Left renal pelvis (tissue), 4 donors: ENCODE measurements around the gene TPSD1. TPM values are rescaled to one million over a fixed set of nuclear protein-coding genes. Genes with fewer than 3 reads are reported as not detected.
"Not testable (repeated sequence)": the region's sequence is repeated elsewhere in the genome, so short reads cannot be mapped to it uniquely, and the experiment has no call there.

Experiments
- DNase-seq, 4 donors: peaks; one replicate each; pipeline ENCODE4 v3.0.0-alpha.2; 2013; ENCODE audit warnings: low read depth in 4 of 4, low spot score in 3 of 4
- polyA plus RNA-seq, 4 donors: library from polyadenylated mRNA; unstranded; fragments of 120-200 nt; gene quantifications; one replicate each; pipeline ENCODE4 v1.2.1, GENCODE V29; 2013; ENCODE audit not compliant: insufficient read length in 4 of 4

The TPSD1 gene
- polyA plus RNA-seq, 4 donors, result not detected

DNA sequence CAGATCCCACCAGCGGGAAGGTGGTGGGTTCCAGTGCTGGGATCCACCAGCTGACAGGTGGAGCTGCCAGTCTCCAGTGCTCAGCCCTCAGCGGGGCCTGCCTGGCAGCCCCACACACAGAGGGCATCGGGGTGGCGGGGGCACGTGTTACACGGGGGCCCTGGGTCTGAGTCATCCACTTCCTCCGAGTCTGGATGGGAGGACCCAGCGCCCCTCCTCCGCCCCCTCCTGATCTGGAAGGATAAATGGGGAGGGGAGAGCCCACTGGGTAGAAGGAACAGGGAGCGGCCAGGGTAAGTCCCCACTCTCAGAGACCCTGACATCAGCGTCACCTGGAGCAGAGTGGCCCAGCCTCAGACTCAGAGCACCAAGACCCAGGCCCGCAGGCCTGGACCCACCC lies 15.4 kb upstream of the TPSD1 start, which contains the start of gene TPSAB1:
TPSAB1 (plus strand) TSS at position 270 of the 400 bp plus-strand sequence. CDS start 234 bp downstream, outside the sequence.
- not testable (repeated sequence) for DNase-seq

DNA sequence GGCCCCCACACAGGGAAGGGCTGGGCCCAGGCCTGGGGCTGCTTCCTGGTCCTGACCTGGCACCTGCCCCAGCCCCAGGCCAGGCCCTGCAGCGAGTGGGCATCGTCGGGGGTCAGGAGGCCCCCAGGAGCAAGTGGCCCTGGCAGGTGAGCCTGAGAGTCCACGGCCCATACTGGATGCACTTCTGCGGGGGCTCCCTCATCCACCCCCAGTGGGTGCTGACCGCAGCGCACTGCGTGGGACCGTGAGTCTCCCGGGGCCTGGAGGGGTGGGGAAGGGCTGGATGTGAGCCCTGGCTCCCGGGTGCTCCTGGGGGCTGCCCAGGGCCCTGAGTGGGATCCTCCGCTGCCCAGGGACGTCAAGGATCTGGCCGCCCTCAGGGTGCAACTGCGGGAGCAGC lies 14.8 kb upstream of the TPSD1 start:
- DNase-seq, result not testable (repeated sequence)

DNA sequence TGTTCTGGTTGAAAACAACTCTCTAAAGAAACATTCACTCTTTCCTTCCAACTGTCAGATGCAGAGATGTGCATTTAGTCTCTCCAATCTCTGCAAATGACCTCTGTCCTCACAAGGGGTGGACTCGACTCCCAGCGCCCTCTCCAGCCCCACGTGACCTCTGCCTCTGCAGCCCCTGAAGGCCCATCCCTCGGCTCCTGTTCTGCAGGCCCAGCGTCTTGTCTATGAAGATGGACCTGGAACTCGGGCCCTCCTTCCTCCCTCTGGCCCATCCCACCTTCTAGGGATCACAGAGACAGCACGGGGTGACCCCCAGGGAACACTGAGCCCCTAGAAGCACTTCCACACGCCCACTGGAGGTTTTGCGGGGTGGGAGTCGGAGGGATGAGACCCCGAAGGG lies 12.5 kb upstream of the TPSD1 start:
- DNase-seq, result not testable (repeated sequence)

DNA sequence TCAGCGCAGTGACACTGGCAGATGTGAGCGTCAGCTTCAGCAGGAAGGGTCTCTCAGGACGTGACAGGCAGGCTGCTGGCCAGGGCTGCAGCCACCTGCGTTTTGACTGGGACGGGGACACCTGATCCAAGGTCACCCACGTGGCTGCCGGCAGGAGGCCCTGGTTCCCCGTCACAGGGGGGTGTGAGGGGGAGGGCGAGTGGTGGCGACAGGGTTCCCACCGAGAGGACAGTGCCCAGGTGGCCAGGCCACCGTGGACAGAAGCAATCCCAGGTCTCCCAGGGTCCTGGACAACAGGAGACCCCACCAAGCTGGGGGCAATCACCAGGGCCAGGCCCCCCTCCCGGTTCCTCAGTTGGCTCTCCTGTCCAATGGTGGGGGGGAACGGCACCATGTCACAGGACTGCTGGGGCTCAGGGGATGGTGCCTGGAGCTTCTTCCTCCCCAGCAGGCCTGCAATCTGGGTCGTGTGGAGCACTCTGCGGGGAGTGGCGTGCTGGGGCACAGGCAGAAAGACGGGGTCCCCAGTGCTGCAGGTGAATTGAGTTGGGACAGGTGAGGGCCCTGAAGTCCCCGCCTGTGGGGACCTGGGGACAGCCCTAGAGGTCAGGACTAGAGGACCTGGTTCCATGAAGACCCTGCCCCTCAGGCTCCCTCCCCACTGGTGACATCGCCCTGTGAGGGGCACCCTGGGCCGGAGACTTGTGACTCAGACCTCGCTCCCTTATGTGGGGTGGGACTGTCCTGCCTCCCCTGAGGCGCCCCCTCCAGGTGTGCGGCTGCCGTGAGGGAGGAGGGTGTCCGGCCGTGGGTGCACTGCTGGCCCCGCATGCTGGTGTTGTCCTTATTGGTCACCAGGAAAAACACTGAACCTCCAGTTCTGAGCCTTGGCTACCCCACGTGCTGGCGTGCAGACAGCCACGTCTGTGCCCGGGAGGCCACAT lies 11.7 kb upstream of the TPSD1 start:
- not testable (repeated sequence) for DNase-seq

DNA sequence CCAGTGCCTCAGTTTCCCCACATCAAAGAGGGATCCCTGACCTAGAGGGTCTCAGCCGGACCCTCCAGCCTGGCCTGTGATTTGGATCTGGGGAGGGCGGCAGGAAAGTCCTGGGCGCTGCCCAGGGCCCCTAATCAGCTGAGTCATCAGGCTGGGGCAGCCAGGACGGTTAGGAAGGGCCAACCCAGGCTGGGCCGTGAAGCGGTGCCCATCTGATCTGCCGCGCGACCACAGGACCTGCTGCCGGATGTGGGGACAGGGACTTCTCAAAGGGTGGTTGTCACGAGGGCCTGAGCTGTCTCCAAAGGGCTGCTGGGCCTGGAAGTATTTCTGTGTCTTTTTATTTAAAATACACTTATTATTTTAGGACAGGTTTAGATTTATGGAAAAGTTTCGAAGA lies 11.0 kb upstream of the TPSD1 start:
- DNase-seq, result no peak

DNA sequence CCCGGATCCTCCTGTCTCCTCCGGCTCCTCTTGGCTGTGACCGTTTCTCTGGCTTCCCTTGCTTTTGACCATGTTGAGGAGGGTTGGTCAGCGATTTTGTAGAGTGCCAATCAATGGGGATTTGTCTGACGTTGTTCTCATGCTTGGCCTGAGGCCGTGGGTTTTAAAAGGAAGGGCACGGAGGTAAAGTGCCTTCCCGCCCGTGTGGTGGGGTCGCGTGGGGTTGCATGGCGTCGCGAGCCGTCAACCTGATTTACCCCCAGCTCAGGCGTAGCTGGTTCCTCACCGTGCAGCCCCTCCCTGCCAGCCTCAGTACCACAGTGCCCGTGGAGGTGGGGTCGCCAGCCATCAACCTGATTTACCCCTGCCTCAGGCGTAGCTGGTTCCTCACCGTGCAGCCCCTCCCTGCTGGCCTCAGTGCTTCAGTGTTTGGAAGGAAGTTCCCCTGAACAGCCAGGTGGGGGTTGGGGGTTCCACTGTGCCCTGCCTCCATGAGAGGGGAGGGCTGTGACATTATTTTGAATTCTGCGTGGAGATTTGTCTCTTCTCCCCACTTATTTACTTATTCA lies 10.3 kb upstream of the TPSD1 start:
- no peak for DNase-seq

DNA sequence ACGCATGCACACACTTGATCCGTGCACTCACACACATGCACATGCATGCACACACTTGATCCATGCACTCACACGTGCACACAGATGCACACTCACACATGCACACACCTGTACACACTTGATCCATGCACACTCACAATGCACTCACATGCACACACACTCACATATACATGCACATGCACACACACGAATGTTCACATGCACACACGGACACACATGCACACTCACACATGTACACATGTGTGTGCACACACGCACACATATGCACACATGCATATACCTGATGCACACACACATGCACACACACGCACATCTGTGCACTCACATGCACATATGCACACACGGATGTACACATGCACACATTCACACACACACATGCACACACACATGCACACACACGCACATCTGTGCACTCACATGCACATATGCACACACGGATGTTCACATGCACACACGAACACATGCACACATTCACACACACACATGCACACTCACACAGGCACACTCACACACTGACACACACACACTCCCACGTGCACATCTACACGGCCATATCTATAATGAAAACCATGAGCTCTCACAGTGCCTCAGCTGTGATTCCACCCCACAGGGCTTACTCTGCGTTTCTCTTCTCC lies 7.8 kb upstream of the TPSD1 start:
- DNase-seq, result not testable (repeated sequence)

DNA sequence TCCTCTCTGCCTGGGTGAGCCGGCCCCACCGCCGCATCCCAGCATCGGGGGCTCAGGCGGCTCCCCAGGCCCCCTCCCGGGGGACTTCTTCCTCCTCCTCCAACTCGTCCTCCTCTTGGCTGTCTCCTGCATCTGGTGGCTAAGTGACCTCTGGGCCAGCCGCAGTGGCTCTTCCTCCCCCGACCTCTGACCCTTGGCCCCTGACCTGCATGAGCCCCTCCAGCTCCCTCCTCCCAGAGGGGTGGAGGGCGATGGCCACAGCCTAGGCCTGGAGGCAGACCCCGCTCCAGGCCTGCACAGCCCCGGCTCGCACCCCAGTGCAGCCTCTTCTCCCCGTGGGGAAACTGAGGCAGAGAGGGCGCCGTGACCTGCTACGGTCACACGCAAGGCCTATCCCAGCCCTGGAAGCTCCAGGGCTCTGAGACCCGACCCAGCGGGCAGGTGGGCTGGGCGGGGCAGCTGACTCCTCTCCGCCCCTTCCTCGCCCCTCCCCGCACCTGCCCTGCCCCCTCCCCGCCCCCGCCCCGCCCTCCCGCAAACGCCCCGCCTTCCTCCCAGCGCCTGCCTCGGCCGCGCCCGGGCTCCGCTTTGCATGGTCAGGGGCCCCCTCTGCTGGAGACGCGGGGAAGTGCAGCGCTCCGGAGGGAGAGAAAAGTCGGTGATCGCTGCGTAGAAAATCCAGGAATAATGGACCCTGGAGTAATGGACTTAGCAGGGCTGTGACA lies 6.7 kb upstream of the TPSD1 start:
- not testable (repeated sequence) for DNase-seq

DNA sequence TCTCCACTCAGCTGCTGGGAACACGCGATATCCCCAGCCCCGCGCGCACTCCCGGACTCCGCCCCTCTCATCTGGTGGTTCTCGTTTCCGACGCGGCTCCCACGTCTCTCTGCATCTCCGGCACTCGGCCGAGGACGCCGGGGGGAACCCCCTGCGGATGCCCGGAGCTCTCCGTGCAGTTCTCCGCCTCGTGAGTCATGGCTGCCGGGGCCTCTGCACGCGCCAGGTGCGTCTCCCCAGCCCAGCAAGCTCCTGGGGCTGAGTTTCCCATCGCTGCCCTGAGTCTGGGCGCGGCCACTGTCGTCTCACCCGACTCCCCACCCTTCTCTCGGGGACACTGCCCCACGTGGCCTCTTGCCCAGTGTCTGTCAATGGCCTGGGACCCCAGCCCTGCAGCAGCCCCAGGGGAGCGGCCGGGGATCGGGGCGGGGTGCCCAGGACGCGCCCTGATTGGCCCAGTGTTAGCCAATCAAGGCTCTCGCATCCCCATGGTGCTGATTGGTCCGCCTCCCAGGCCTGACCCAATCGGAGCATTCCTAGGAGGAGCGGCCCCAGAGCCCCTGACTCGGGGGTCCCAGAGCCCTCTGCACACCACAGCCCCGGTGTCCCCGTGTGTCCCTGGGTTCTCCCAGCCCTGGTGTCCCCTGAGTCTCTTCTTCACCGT lies 2.0 kb upstream of the TPSD1 start:
- DNase-seq, result not testable (repeated sequence)

DNA sequence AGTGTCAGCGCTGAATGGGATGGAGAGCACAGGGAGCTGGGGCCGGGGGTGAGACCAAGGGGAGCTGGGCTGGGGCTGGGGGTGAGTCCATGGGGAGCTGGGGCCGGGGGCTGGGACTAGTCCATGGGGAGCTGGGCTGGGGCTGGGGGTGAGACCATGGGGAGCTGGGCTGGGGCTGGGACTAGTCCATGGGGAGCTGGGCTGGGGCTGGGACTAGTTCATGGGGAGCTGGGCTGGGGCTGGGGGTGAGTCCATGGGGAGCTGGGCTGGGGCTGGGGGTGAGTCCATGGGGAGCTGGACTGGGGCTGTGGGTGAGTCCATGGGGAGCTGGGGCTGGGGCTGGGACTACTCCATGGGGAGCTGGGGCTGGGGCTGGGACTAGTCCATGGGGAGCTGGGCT lies 1.0 kb upstream of the TPSD1 start:
- not testable (repeated sequence) for DNase-seq

DNA sequence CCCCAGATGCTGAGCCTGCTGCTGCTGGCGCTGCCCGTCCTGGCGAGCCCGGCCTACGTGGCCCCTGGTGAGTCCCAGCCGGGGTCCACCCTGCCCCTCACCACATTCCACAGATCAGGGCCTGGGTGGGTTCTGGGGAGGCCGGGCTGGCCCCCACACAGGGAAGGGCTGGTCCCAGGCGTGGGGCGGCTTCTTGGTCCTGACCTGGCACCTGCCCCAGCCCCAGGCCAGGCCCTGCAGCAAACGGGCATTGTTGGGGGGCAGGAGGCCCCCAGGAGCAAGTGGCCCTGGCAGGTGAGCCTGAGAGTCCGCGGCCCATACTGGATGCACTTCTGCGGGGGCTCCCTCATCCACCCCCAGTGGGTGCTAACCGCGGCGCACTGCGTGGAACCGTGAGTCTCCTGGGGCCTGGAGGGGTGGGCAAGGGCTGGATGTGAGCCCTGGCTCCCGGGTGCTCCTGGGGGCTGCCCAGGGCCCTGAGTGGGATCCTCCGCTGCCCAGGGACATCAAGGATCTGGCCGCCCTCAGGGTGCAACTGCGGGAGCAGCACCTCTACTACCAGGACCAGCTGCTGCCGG lies 516 bp downstream of the TPSD1 start:
- not testable (repeated sequence) for DNase-seq

DNA sequence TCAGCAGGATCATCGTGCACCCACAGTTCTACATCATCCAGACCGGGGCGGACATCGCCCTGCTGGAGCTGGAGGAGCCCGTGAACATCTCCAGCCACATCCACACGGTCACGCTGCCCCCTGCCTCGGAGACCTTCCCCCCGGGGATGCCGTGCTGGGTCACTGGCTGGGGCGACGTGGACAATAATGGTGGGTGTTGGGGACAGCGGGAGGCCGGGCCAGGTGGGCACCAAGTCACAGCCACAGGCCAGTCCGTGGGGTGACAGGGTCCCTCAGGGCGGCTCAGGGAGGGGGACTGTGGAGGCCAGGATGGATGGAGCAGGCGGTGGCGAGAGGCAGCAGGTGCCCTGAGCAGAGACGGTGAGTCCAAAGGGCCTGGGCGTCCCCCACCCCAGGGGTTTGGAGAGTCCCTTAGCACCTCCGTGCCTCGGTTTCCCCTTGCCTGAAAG lies 1.0 kb downstream of the TPSD1 start:
- no peak for DNase-seq

DNA sequence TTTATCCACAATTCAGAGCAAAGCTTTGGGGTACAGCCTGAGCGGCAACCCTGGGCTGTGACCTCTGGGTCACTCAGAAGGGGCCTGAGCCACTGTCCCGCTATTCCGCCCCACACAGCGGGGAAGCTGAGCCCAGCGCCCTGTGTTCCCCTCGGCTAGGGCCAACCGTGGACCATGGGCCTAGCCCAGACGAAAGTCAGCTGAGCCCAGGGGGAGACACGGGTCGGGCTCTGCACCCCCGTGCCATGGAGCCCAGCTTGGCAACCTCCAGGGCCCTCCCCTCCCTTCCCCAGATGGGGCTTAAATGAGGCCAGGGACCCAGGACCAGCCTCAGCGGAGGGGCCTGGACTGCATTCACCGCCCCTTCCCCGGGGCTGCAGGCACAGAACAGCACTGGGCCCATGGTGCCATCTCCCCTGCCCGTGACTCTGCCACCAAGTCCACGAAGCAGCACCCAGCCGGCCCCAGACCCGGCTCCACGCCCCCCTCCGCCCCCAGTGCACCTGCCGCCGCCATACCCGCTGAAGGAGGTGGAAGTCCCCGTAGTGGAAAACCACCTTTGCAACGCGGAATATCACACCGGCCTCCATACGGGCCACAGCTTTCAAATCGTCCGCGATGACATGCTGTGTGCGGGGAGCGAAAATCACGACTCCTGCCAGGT lies 1.8 kb downstream of the TPSD1 start:
- no peak for DNase-seq

DNA sequence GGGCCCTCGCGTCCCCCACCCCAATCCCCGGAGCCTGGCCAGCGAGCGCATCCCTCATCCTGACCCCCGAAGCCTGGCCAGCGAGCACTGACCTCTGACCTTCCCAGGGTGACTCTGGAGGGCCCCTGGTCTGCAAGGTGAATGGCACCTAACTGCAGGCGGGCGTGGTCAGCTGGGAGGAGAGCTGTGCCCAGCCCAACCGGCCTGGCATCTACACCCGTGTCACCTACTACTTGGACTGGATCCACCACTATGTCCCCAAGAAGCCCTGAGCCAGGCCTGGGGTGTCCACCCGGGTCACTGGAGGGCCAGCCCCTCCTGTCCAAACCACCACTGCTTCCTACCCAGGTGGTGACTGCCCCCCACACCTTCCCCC lies 2.3 kb downstream of the TPSD1 start:
- no peak for DNase-seq

DNA sequence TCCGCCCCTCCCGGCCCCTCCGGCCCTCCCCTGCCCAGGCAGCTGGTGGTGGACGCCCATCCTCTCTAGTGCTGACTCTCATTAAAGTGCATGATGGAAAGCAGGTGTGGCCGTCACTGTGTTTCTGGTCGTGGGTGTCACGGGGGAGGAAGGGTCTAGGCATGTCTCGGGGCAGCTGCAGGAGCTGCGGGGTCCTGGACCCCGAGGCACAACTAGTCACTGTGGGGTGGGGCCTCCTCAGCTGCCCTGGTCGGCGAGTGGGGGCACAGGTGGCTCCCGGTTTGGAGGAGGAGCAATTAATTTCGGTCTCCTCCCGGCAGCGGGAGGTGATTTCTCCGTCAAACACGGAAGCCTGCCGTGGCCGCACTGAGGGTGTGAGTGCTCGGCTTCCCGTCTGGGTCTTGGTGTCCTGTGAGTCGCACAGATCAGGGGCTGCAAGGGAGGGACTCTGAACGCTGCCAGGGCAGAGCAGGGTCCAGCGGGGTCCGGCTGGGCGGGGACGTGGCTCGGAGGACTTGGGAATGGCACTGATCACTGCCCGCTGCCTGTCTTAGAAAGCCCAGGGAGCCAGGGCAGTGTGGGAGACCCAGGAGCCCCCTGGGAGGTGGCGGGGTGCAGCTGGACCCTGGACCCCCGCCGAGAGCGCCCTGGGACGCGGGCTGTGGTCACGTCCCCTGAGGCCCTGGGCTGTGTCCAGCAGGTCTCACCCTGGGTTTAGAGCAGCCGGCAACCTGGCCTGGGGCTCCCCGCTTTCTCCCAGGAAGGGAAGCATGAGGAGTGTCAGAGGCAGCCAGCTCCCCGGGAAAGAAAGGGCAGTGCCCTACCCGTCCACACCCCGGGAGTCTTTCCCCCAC lies 3.3 kb downstream of the TPSD1 start:
- DNase-seq, result no peak

DNA sequence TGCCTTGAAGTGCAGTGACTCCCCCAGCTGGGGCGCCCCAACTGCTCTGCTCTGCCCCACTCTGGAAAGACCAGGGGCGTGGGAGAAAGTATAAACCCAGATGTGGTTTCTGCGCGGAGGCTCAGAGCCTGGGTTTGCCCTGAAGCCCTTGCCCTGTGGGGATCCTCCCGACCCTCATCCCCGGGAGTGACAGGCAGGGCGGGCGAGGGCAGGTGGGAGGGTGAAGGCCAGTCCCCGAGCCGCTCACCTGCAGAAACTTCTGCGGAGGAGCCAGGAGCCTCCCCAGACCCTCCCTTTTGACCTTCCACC lies 3.8 kb downstream of the TPSD1 start:
- DNase-seq, result no peak

DNA sequence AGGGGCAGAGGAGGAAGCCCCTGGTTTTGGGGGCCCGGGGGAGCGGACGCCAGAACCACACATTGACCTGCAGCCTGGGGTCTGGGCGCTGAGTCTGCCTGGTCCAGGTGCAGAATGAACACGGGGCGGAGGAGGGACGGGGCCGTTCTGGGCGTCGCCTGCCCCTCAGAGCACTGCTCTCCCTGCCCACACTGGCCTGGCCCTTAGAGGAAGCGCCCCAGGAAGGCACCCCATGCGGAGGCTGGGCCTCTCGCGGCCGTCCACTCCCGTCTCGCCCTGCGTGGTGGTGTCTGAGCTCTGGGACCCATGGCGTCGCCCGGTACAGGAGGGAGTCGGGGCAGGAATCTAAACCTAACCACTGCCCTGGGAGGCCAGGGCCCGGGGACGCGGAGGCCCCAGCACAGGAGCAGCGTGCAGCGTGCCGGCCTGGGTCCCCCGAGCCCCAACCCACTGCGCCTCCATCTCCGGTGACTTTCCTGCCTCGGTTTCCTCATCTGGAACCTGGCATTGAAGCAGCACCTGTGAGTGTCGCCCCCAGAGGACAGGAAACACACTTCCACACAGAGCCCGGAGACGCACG lies 4.3 kb downstream of the TPSD1 start:
- DNase-seq, result no peak
